Glutamatergic neuron (in vitro differentiated cells): ENCODE measurements around the gene MTREX. TPM values are rescaled to one million over a fixed set of nuclear protein-coding genes. Genes with fewer than 3 reads are reported as not detected.

Source experiments
- DNase-seq: peaks from one replicate; pipeline ENCODE4 v3.0.0; 2022
- H3K27ac Mint-ChIP-seq: one replicate; pipeline ENCODE4 v1.8.0; 2020; ENCODE audit warnings: mild to moderate bottlenecking, mixed read lengths, inconsistent platforms; ENCODE audit not compliant: unreplicated experiment
- H3K27me3 Mint-ChIP-seq: one replicate; pipeline ENCODE4 v1.8.0; 2020; ENCODE audit warnings: mild to moderate bottlenecking, moderate library complexity, mixed read lengths, inconsistent platforms; ENCODE audit not compliant: unreplicated experiment
- H3K36me3 Mint-ChIP-seq: one replicate; pipeline ENCODE4 v1.8.0; 2020; ENCODE audit warnings: mild to moderate bottlenecking, mixed read lengths, inconsistent platforms; ENCODE audit not compliant: unreplicated experiment
- H3K4me1 Mint-ChIP-seq: one replicate; pipeline ENCODE4 v1.8.0; 2020; ENCODE audit warnings: mild to moderate bottlenecking, low read depth, mixed read lengths, inconsistent platforms; ENCODE audit not compliant: unreplicated experiment
- H3K4me3 Mint-ChIP-seq: one replicate; pipeline ENCODE4 v1.8.0; 2020; ENCODE audit warnings: mild to moderate bottlenecking, mixed read lengths, inconsistent platforms; ENCODE audit not compliant: unreplicated experiment
- H3K9me3 Mint-ChIP-seq: one replicate; pipeline ENCODE4 v1.8.0; 2020; ENCODE audit warnings: mild to moderate bottlenecking, moderate library complexity, mixed read lengths, inconsistent platforms; ENCODE audit not compliant: unreplicated experiment
- total RNA-seq: library from RNA; stranded (reverse); fragmentation: NEBNext Ultra II Directional; extraction: Animal tissue kit (Norgen Biotek cat#: 25700); gene quantifications from one replicate; pipeline ENCODE4 v1.2.1, GENCODE V29; 2021; ENCODE audit not compliant: unreplicated experiment
- TF ChIP-seq, protein P1 (sequence below): fragments of 200-600 bp; sonication (generic); IDR thresholded peaks from one replicate; pipeline ENCODE4 v1.5.0; 2021; ENCODE audit not compliant: partially characterized antibody, unreplicated experiment

The MTREX gene
- total RNA-seq, 1 donor from 2014 or later, result 81.9 TPM

GRCh38 chr5:55446640-55447351, 139.0 kb downstream of the MTREX start:
- TF ChIP-seq, protein P1, sequence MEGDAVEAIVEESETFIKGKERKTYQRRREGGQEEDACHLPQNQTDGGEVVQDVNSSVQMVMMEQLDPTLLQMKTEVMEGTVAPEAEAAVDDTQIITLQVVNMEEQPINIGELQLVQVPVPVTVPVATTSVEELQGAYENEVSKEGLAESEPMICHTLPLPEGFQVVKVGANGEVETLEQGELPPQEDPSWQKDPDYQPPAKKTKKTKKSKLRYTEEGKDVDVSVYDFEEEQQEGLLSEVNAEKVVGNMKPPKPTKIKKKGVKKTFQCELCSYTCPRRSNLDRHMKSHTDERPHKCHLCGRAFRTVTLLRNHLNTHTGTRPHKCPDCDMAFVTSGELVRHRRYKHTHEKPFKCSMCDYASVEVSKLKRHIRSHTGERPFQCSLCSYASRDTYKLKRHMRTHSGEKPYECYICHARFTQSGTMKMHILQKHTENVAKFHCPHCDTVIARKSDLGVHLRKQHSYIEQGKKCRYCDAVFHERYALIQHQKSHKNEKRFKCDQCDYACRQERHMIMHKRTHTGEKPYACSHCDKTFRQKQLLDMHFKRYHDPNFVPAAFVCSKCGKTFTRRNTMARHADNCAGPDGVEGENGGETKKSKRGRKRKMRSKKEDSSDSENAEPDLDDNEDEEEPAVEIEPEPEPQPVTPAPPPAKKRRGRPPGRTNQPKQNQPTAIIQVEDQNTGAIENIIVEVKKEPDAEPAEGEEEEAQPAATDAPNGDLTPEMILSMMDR, result no peak
- H3K4me3 Mint-ChIP-seq, result no peak overlapping the region
- H3K4me1 Mint-ChIP-seq, result peaks cover 20% of the 10 kb centered on the region
- DNase-seq, result no peak
- H3K27me3 Mint-ChIP-seq, result no peaks in the 10 kb centered on the region
- peaks cover 2% of the 10 kb centered on the region for H3K9me3 Mint-ChIP-seq
- peaks cover 5% of the 10 kb centered on the region for H3K36me3 Mint-ChIP-seq
- H3K27ac Mint-ChIP-seq, result no peak overlapping the region

GRCh38 chr5:55450050-55450765, 142.4 kb downstream of the MTREX start:
- Mint-ChIP-seq H3K27me3 (no peaks in the 10 kb centered on the region), H3K36me3 (peaks cover under 1% of the 10 kb centered on the region), H3K27ac (no peak overlapping the region), H3K4me1 (peaks cover 23% of the 10 kb centered on the region), H3K4me3 (no peak overlapping the region), H3K9me3 (peaks cover 2% of the 10 kb centered on the region)
- DNase-seq, result no peak
- TF ChIP-seq, protein P1, result no peak

DNA sequence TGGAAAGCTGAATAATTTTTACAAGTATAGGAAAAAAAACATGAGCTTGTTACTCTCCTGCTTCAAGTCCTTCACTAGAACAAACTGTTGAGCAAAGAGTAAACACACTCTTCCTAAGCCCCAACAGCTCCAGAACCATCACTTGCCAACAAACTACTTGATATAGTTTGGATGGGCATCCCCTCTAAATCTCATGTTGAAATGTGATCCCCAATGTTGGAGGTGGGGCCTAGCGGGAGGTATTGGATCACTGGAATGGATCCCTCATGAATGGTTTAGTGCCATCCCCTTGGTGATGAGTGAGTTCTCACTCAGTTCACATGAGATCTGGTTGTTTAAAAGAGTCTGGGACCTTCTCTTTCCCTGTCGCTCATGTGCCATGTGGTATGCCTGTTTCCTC, 144.2 kb downstream of the MTREX start:
- peaks cover 12% of the 10 kb centered on the region for H3K4me1 Mint-ChIP-seq
- DNase-seq, result no peak
- no peak overlapping the region for H3K4me3 Mint-ChIP-seq
- no peak overlapping the region for H3K27ac Mint-ChIP-seq
- H3K36me3 Mint-ChIP-seq, result no peaks in the 10 kb centered on the region
- H3K27me3 Mint-ChIP-seq, result no peaks in the 10 kb centered on the region
- H3K9me3 Mint-ChIP-seq, result peaks cover 2% of the 10 kb centered on the region
- TF ChIP-seq, protein P1, result no peak

- Mint-ChIP-seq H3K27me3 (no peaks in the 10 kb centered on the region), H3K4me1 (peaks cover 8% of the 10 kb centered on the region)
Observed at GRCh38 chr5:55453211-55453610, 145.4 kb downstream of the MTREX start.

More at GRCh38 chr5:55453211-55453610, 145.4 kb downstream of the MTREX start:
- Mint-ChIP-seq H3K4me3 (no peak overlapping the region), H3K9me3 (peaks cover 2% of the 10 kb centered on the region), H3K27ac (no peak overlapping the region), H3K36me3 (no peaks in the 10 kb centered on the region)
- DNase-seq, result no peak
- TF ChIP-seq, protein P1, result no peak
